HG02870 (cell line): ENCODE results near the gene GTSE1.
A peak's percentile ranks its signal among the peaks of the same experiment; 100 is the strongest.
"Not testable (repeated sequence)": the region's sequence is repeated elsewhere in the genome, so short reads cannot be mapped to it uniquely, and the experiment has no call there.

Source experiments
- ATAC-seq: cut with Tn5 transposase; IDR thresholded peaks from one replicate; pipeline ENCODE4 v1.9.1; 2021; ENCODE audit warnings: mild to moderate bottlenecking, moderate library complexity; ENCODE audit not compliant: unreplicated experiment

GTSE1 gene, protein sequence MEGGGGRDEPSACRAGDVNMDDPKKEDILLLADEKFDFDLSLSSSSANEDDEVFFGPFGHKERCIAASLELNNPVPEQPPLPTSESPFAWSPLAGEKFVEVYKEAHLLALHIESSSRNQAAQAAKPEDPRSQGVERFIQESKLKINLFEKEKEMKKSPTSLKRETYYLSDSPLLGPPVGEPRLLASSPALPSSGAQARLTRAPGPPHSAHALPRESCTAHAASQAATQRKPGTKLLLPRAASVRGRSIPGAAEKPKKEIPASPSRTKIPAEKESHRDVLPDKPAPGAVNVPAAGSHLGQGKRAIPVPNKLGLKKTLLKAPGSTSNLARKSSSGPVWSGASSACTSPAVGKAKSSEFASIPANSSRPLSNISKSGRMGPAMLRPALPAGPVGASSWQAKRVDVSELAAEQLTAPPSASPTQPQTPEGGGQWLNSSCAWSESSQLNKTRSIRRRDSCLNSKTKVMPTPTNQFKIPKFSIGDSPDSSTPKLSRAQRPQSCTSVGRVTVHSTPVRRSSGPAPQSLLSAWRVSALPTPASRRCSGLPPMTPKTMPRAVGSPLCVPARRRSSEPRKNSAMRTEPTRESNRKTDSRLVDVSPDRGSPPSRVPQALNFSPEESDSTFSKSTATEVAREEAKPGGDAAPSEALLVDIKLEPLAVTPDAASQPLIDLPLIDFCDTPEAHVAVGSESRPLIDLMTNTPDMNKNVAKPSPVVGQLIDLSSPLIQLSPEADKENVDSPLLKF

DNA sequence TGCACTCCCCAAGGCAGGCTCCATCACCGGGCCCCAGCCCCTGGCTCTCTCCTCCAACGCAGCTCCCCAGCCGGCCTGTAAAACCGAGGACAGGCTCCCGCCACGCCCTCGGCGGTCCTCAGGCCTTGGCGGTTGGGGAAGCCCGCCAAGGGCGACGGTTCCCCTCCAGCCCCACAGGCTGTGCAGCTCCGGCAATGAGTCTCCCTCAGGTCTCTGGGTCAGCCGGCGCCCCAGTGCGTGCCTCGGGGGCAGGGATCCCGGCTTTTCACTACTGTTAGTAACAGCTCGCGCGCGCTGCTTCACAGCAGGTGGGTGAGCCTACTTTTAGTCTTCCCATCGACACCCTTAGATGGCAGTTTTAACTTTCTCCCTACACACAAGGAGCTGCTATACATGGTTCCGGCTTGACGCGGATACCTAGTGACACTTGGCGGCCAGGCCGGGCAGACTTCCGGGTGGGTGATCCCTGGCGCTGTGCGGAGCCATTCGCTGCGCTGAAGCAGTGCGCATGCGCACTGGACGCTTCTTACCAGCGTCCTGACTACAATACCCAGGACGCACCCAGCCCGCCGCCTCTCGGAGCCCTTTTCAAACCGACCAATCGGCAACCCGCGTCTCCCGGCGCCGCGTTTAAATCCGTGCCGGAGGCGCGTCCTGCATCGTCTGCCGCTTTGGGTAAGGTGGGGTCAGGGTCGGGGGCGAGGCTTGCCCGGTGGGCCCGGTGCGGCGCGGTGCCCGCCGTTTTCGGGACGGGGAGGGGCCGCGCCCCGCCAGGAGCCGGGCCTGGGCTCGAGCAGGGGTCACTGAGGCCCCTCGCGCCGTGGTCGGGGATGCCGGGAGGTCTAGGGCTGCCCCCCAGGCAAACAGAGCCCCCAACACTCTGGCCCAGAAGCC is at the start of gene GTSE1:
Gene GTSE1, plus strand, starts transcription at position 614 of the 894 bp plus-strand sequence. CDS start 531 bp downstream, outside the sequence.
- peak; percentile 93 for ATAC-seq

DNA sequence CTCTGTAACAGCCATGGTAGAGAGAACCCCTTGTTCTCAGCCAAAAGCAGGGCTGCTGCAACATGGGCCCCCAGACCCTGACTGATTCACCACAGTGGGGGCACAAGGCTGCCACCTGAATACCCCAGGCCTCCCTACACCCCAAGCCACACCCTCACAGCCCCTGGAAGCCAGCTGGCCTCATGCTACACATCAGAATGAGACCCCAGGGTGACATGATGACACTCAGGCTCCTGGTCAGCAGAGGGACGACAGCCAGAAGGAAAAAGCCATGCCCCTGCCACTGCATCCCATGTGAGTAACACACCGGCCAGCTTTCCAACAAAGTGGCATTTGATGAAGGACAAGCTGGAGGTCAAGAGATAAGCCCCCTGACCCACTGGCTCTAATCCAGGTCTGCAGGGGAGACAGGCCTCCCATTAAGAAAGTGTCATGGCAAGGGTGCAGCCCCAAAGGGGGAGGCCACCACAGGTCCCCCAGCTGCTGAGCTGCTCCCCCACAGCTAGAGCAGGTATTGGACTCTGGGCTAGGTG is 49.2 kb upstream of the GTSE1 start:
- no peak for ATAC-seq

DNA sequence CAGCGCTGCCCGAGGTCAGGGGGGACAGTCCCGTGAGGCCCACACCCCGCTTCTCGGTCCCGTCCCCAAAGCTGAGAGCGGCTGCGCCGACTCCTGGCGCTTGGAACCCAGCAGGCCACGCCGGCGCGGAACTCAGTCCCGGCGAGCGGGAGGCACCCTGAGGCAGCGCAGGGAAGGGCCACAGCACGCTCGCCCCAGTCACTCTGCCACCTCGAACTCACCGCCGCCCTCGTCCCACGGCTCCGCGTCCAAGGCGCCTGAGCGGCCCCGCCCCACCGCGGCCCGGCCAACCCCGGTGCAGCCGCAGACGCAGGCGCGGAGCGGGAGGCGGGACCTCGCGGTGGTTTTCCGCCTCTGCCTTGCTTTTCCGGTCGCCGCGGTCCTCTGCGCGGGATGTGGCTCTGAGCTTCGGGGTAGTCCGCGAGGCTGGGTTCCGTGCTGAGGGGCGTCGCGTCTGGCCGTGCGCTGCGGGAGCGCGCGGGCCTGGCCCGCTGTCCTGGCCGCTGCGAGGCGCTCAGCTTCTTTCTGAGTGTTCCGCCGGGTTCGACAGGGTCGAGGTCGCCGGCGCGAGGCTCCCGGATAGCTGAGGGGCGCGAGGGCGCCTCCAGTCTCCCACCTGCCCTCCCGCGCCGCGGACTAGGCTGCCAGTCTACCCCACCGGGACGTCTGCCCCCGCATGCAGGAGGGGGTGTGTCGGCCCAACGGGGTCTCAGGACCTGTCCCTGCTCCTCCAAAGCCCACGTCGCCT is 46.5 kb upstream of the GTSE1 start, which contains the start of gene CDPF1:
Gene CDPF1, minus strand, starts transcription at position 259 of the 748 bp plus-strand sequence. CDS start 2,009 bp downstream, outside the sequence.
- peak; percentile 82 for ATAC-seq

DNA sequence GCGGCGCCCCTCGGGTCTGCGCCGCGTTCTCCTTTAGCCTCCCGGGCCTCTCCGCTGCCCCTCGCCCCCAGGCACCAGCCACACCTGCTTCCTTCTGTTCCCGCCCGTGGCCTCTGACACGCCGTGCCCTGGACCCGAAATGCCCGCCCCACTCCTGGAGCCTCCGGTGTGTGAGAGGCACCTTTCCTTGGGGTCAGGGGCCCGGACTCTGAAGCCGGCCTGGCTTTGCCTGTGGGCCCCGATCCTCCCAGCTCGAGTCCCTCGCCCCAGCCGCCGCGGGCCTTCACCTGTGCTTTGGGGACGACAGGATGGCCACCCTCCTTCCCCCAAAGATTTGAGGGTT is 45.9 kb upstream of the GTSE1 start:
- ATAC-seq, result no peak

DNA sequence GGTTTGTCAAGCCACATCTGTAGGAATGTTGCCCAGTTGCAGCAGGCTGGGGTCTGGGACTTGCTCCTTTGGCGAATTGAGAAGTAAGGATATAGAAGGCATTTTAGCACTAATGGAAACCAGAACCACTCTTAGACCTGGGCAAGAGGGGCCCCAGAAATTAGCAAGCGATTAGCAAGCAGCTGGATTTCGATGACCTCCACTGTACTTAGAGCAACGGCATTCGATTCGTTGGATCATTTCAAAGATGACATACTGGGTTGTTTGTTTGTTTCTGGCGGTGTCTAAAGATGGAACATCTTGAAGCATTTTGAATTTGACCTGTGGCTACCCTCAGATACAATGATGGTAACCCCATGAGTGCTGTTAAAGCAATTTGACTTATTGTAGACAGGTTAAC is 45.4 kb upstream of the GTSE1 start:
- ATAC-seq, result no peak

DNA sequence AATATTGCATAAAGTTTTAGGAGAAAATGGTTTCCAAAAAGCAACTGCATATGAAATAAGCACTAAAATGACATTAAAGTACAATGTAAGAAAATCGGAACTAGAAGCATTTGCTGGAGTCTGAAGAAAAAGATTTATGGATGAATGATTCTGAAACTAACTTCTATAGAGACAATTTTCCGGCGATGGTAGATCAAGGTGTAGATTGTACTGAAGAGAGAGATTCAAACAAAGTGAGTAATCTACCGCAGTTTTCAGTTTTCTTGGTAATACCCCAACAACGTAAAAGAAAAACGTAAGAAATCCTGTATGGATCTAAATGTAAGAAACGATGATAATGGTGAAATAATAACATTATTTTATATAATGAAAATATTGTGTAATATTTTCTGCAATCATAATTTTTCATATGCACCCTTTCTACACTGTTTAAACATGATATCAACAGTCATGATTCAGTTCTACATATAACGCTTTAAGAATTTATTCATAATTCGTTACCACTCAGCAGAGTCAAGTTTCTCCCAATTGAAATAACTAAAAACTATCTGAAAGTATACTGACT is 44.8 kb upstream of the GTSE1 start:
- ATAC-seq, result no peak

DNA sequence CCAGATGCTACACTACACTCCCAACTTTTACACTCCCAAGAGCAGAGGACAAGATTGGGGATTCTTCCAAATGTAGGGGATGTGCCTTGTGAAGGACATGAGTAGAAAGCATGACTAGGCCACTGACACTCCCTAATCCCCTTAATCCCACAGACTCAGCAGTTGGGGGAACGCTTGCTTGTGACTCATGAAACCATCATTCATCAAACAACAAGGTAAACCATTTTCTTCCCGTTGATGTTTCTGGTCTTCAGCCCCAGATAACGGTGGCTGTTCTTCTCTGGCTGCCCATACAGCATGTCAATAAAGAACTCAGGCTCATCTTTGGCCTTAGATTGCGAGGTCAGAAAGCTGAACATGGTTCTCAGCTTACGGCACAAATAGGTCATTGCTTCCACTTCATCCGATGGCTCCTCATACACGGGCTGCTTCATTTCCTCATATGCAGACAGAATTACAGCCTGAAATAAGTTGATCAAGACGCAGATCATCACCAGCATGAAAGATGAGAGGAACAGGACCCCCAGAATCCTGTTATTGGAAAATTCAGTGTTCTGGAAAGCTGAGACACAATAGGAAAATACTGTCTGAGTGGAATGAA is 40.2 kb upstream of the GTSE1 start:
- ATAC-seq, result no peak

DNA sequence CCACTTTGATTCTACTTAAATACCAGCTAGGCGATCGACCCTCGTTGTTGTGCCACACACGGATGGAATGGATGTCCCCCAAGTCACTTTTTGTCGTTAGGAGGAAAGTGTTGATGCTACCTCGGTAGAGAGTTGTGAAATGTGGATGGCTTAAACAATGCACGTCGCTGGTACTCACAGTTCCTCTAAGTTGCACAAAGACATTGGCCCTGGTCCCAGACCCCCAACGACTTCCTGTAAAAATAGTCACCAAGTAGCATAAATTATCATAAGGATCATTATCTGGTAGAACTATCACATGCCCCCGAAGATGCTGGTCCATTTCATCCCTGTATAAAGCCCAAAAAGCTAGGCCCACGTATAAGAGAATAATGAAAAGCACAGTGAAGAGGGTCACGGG is 37.3 kb upstream of the GTSE1 start:
- no peak for ATAC-seq

DNA sequence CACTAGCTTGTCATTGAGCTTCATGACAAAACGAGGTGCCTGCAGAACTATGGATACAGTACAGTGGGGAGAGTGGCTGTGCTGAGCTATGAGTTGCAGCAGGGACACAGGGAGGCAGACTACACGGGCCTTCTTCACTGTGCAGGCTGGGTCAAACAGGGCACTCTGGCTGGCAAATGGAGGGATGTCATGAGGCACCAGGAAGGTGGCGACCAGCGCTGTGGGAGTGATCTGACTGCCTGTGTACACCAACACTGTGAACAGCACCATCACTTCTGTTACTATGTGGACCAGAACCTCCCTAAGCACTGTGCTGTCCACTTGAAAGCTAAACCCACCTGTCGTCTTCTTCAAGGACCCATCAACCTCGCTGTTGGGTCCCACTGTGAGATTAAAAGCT is 36.6 kb upstream of the GTSE1 start:
- ATAC-seq, result no peak

DNA sequence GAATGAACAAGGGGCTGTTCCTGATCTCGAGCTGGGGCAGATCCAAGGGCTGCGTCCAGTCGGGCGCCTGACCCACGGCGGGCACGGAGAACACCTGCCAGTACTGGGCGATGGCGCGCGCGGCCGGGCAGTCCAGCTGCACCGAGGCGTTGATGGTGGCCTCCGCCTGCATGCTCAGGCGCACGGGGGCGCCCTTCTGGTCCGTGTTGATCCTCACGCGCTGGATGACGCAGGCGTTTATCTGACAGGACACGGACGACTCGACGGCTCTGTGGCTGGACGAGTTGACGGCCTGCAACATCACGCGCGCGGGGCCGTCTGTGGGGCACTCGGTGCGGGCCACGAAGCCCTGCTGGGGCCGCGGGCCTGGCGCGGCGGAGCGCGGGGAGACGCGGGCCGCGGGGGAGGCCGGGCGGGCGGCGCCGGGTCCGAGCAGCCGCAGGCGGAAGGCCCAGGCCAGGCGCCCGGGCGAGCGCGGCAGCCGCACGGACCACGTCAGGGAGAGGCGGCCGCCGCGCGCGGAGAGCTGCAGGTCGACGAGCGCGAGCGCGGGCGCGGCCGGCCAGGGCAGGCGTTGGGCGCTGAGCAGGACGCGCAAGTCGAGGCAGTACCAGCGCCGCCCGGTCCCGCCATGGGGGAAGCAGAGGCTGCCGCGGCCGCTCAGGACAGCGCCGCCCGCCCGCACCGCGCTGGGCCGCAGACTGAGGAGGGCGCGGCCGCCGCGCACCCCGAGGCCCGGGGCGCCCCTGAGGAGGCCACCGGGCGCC is 34.0 kb upstream of the GTSE1 start:
- ATAC-seq, result no peak

DNA sequence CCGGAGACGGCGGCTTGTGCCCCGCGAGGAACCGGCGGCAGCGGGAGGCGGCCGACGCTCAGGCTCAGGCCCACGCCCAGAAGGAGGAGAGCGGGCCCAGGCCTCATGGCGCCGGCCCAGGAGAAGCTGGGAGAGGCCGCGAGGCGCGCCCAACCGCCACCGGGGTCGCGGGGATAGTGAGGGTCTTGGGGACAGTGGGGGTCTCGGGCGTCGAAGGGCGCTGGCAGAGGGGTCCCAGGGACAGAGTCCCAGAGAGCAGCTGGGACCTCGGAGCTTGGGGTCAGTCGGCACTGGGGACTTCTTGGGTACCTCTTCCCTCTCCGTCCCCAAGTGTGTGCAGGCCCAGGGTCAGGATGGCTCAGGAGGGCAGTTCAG is 33.5 kb upstream of the GTSE1 start, which contains the start of gene PKDREJ:
Gene PKDREJ, minus strand, starts transcription at position 128 of the 375 bp plus-strand sequence. Its CDS starts 21 bp downstream, at position 107.
- no peak for ATAC-seq

DNA sequence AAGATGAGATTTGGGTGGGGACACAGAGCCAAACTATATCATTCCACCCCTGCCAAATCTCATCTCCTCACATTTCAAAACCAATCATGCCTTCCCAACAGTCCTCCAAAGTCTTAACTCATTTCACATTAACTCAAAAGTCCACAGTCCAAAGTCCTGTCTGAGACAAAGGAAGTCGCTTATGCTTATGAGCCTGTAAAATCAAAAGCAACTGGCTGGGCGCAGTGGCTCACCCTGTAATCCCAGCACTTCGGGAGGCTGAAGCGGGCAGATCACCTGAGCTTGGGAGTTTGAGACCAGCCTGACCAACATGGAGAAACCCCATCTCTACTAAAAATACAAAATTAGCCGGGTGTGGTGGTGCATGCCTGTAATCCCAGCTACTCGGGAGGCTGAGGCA is 32.1 kb upstream of the GTSE1 start:
- not testable (repeated sequence) for ATAC-seq

DNA sequence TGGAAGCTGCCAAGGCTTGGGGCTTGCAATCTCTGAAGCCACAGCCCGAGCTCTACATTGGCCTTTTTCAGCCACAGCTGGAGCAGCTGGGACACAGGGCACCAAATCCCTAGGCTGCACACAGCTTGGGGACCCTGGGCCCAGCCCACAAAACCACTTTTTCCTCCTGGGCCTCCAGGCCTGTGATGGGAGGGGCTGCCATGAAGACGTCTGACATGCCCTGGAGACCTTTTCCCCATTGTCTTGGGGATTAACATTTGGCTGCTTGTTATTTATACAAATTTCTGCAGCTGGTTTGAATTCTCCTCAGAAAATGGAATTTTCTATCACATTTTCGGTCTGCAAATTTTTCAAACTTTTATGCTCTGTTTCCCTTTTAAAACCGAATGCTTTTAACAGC is 31.0 kb upstream of the GTSE1 start:
- not testable (repeated sequence) for ATAC-seq

DNA sequence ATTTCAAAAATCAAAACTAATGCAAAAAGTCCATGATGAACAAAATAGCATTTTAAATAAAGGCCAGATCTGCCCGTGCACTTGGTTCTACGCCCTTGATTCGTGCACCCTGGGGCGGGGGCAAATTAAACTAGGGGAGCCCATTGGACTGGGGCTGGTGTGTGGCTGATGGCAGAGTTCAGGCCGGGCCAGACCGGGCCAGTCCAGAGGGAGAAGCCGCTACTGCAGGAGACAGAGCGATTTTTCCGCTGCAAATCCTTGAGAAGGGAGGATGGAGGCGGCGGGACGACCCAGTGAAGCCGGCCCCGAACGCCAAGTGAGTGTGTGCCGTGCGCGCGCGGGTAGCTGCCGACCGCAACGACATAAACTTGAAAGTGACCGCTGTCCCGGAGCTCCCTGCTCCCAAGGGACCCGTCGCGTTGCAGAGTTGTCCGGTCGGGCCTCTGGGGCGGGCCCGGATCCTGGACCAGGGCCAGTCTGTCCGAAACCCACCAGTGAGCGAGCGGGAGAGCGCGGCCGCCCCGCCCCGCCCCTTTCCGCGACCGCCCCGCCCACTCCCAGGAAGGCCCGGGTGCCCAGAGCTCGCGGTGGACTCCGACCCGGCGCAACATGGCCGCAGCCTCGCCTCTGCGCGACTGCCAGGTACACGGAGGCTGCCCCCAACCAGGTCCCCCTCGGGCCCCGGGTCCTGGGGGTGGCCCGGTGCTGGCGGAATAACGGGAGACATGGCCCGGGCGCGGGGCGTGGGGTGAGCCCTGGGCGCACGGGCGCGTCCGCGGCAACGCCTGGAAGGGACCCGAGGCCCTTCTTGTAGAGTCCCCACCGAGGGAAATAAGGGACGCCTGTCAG is 29.0 kb upstream of the GTSE1 start, which contains the start of gene TTC38:
Gene TTC38, plus strand, starts transcription at position 578 of the 849 bp plus-strand sequence. Its CDS starts 32 bp downstream, at position 610.
- no peak for ATAC-seq

DNA sequence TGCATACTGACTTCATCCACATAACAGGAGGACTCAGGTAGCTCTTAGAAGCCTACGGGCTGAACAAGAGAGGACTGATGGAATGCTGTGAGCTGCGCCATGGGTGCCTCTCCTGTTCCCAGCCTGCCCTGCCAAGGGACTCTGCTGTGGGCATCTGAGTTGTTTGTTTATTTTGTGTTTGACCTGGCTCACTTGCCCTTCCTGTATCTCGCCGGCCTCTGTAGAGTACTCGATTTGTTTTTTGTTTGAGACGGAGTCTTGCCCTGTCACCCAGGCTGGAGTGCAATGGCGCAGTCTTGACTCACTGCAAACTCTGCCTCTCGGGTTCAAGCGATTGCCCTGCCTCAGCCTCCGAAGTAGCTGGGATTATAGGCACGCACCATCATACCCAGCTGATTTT is 27.1 kb upstream of the GTSE1 start:
- ATAC-seq, result no peak

DNA sequence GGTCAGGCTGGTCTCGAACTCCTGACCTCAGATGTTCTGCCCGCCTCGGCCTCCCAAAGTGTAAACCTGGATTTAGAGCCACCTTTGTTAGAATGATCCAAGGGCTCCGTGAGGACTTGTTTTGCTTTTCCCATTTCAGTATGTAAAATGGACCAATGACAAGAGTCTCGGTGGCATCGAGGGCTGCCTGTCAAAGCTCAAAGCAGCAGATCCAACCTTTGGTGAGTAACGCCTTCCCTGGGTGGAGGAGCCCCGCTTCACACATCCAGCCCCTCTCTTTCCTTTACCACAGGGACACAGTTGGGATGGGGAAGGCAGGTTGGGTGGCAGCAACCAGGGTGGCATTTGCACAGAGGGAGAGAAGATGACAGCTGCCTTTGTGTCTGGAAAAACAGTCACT is 24.5 kb upstream of the GTSE1 start:
- ATAC-seq, result no peak

DNA sequence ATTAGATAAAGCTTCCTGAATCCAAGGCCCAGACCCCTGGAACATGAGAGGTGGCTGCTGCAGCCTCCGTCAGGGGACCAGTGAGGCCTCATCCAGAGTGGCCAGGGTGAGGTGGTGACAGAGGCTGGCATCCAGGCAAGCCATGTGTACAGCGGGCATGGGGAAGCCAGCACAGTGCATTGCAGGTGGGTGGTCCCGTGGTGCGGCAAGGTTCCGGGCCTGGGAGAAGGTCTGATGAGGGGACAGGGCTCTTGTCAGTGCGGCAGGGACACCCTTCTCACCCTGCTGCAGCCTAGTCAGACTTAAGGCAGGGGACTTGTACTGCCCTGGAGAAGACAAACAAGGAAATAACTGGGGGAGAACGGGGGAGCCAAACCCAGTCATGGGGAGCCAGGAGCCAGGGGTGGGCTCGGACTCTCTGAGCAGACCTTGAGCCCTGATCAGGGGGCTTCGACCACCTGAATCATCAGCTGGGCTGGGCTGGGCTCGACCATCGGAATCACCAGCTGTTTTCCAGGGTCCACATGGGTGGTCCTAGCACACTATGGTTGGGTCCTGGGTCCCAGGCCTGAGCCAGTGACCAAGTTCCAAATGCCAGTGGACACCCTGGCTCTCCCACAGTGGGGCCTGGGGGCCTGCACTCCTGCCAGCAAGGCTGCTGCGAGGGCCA is 23.8 kb upstream of the GTSE1 start:
- no peak for ATAC-seq
